ENCODE measurements around the gene COL4A6. TPM values are rescaled to one million over a fixed set of nuclear protein-coding genes. Genes with fewer than 3 reads are reported as not detected.
A peak's percentile ranks its signal among the peaks of the same experiment; 100 is the strongest.

The COL4A6 gene
- polyA plus RNA-seq, 1 donor from 2014 or later, result 1.6 TPM

- H3K9ac ChIP-seq (ENCODE audit: low read length), result no peak overlapping the region
- no peak overlapping the region for H2AFZ ChIP-seq (ENCODE audit: low read depth, low read length)
- H3K27me3 ChIP-seq (ENCODE audit: insufficient read depth, low read depth, low read length), result no peaks in the 10 kb centered on the region
- H3K4me3 ChIP-seq (ENCODE audit: low read length), result no peak overlapping the region
- peak overlapping the region; percentile 37 for H3K27ac ChIP-seq (ENCODE audit: low read length)
- H4K20me1 ChIP-seq (ENCODE audit: insufficient read depth), result no peaks in the 10 kb centered on the region
- no peaks in the 10 kb centered on the region for H3K9me3 ChIP-seq (ENCODE audit: low read length)
- no peaks in the 10 kb centered on the region for H3K79me2 ChIP-seq (replicated peaks; ENCODE audit: insufficient read depth, low read length)
- H3K36me3 ChIP-seq (ENCODE audit: insufficient read depth, low read length), result no peaks in the 10 kb centered on the region
- H3F3A ChIP-seq (ENCODE audit: insufficient read depth, low read length, poor library complexity, severe bottlenecking), result no peaks in the 10 kb centered on the region
- no peak overlapping the region for H3K4me2 ChIP-seq (ENCODE audit: low read length)
- H3K9me2 ChIP-seq (ENCODE audit: insufficient read depth, low read length), result no peaks in the 10 kb centered on the region
- TF ChIP-seq EP300 (conservative IDR thresholded peaks at IDR 0.05; ENCODE audit: poor library complexity, severe bottlenecking) (no peak), TAF1 (IDR thresholded peaks at IDR 0.05; ENCODE audit: low read depth) (no peak), RAD21 (conservative IDR thresholded peaks at IDR 0.05) (no peak), EZH2 (IDR thresholded peaks at IDR 0.05; ENCODE audit: borderline replicate concordance, insufficient read depth, low read length, poor library complexity, severe bottlenecking) (no peak), MXI1 (conservative IDR thresholded peaks at IDR 0.05; ENCODE audit: poor library complexity, severe bottlenecking) (no peak), POLR2AphosphoS5 (IDR thresholded peaks at IDR 0.05) (no peak), CTCF (IDR thresholded peaks at IDR 0.05; ENCODE audit: poor library complexity, severe bottlenecking) (no peak), SMC3 (conservative IDR thresholded peaks at IDR 0.05; ENCODE audit: poor library complexity) (no peak), REST (IDR thresholded peaks at IDR 0.05; ENCODE audit: borderline replicate concordance) (no peak)
Measured at GRCh38 chrX:108353452-108353851, 84.8 kb downstream of the COL4A6 start.

GRCh38 chrX:108349210-108349609 lies 89.0 kb downstream of the COL4A6 start:
- H3K9me2 ChIP-seq (ENCODE audit: insufficient read depth, low read length), result no peaks in the 10 kb centered on the region
- H3K36me3 ChIP-seq (ENCODE audit: insufficient read depth, low read length), result no peaks in the 10 kb centered on the region
- no peaks in the 10 kb centered on the region for H4K20me1 ChIP-seq (ENCODE audit: insufficient read depth)
- H3K9ac ChIP-seq (ENCODE audit: low read length), result no peak overlapping the region
- no peak overlapping the region for H3K4me2 ChIP-seq (ENCODE audit: low read length)
- H3K4me3 ChIP-seq (ENCODE audit: low read length), result no peak overlapping the region
- no peaks in the 10 kb centered on the region for H3K9me3 ChIP-seq (ENCODE audit: low read length)
- no peaks in the 10 kb centered on the region for H3F3A ChIP-seq (ENCODE audit: insufficient read depth, low read length, poor library complexity, severe bottlenecking)
- no peak overlapping the region for H2AFZ ChIP-seq (ENCODE audit: low read depth, low read length)
- no peaks in the 10 kb centered on the region for H3K27me3 ChIP-seq (ENCODE audit: insufficient read depth, low read depth, low read length)
- H3K27ac ChIP-seq (ENCODE audit: low read length), result no peak overlapping the region
- H3K79me2 ChIP-seq (replicated peaks; ENCODE audit: insufficient read depth, low read length), result no peaks in the 10 kb centered on the region
- TF ChIP-seq REST (IDR thresholded peaks at IDR 0.05; ENCODE audit: borderline replicate concordance), result no peak
- no peak for TF ChIP-seq SMC3 (conservative IDR thresholded peaks at IDR 0.05; ENCODE audit: poor library complexity)
- no peak for TF ChIP-seq POLR2AphosphoS5 (IDR thresholded peaks at IDR 0.05)
- TF ChIP-seq MXI1 (conservative IDR thresholded peaks at IDR 0.05; ENCODE audit: poor library complexity, severe bottlenecking), result no peak
- TF ChIP-seq TAF1 (IDR thresholded peaks at IDR 0.05; ENCODE audit: low read depth), result no peak
- no peak for TF ChIP-seq CTCF (IDR thresholded peaks at IDR 0.05; ENCODE audit: poor library complexity, severe bottlenecking)
- no peak for TF ChIP-seq RAD21 (conservative IDR thresholded peaks at IDR 0.05)
- TF ChIP-seq EP300 (conservative IDR thresholded peaks at IDR 0.05; ENCODE audit: poor library complexity, severe bottlenecking), result no peak
- TF ChIP-seq EZH2 (IDR thresholded peaks at IDR 0.05; ENCODE audit: borderline replicate concordance, insufficient read depth, low read length, poor library complexity, severe bottlenecking), result no peak

Measured in neural cell (in vitro differentiated cells).